GM23338 (cell line): ENCODE data around the gene FRMD4A. TPM values are rescaled to one million over a fixed set of nuclear protein-coding genes. Genes with fewer than 3 reads are reported as not detected.

Experiments
- ATAC-seq: fragments of 200-7000 bp; cut with Tn5 transposase; 3 replicates; pipeline ENCODE4 v1.9.1; 2020
- DNase-seq: peaks from one replicate; pipeline ENCODE4 v3.0.0-alpha.2; 2015; ENCODE audit warnings: low spot score
- H2AFZ ChIP-seq: fragments of 200-600 bp; sonication (generic); 2 replicates; pipeline ENCODE4 v1.8.0; 2016; ENCODE audit warnings: antibody characterized with exemption, mild to moderate bottlenecking, moderate library complexity
- H3F3A ChIP-seq: fragments of 200-600 bp; sonication (generic); replicated peaks from 2 replicates; pipeline ENCODE4 v1.8.0; 2017; ENCODE audit warnings: antibody characterized with exemption, mixed run types, low read depth
- H3K27ac ChIP-seq: fragments of 200-600 bp; sonication (generic); 2 replicates; pipeline ENCODE4 v1.6.1; 2016; ENCODE audit warnings: low read depth
- H3K27me3 ChIP-seq: fragments of 200-600 bp; sonication (generic); 2 replicates; pipeline ENCODE4 v1.8.0; 2016; ENCODE audit warnings: mild to moderate bottlenecking, mixed run types, moderate library complexity; ENCODE audit not compliant: insufficient read depth
- H3K36me3 ChIP-seq: fragments of 200-600 bp; sonication (generic); 2 replicates; pipeline ENCODE4 v1.8.0; 2016; ENCODE audit warnings: mild to moderate bottlenecking; ENCODE audit not compliant: insufficient read depth
- H3K4me1 ChIP-seq: fragments of 200-600 bp; sonication (generic); 2 replicates; pipeline ENCODE4 v1.8.0; 2016; ENCODE audit warnings: mild to moderate bottlenecking, moderate library complexity; ENCODE audit not compliant: insufficient read depth
- H3K4me2 ChIP-seq: fragments of 200-600 bp; sonication (generic); 2 replicates; pipeline ENCODE4 v1.7.1; 2017; ENCODE audit warnings: mixed run types
- H3K4me3 ChIP-seq: fragments of 200-600 bp; sonication (generic); 2 replicates; pipeline ENCODE4 v1.6.1; 2016; ENCODE audit warnings: mixed run types
- H3K79me2 ChIP-seq: fragments of 200-600 bp; sonication (generic); replicated peaks from 2 replicates; pipeline ENCODE4 v1.8.0; 2017; ENCODE audit warnings: mild to moderate bottlenecking; ENCODE audit not compliant: insufficient read depth
- H3K9me2 ChIP-seq: fragments of 200-600 bp; sonication (generic); 2 replicates; pipeline ENCODE4 v1.8.0; 2017; ENCODE audit not compliant: insufficient read depth
- H4K20me1 ChIP-seq: fragments of 200-600 bp; sonication (generic); replicated peaks from 2 replicates; pipeline ENCODE4 v1.8.0; 2017; ENCODE audit warnings: mild to moderate bottlenecking; ENCODE audit not compliant: insufficient read depth
- H3K27ac Mint-ChIP-seq: 2 replicates; pipeline ENCODE4 v1.8.0; 2020; ENCODE audit warnings: inconsistent platforms, mild to moderate bottlenecking, moderate library complexity, mixed read lengths
- H3K27me3 Mint-ChIP-seq: 3 replicates; pipeline ENCODE4 v1.8.0; 2022; ENCODE audit warnings: low read depth, mild to moderate bottlenecking, moderate library complexity, mixed read lengths, inconsistent platforms; ENCODE audit not compliant: insufficient read depth, poor library complexity
- H3K36me3 Mint-ChIP-seq: 3 replicates; pipeline ENCODE4 v1.8.0; 2021; ENCODE audit warnings: low read depth, mild to moderate bottlenecking, inconsistent platforms, moderate library complexity, mixed read lengths
- H3K4me1 Mint-ChIP-seq: 3 replicates; pipeline ENCODE4 v1.8.0; 2020; ENCODE audit warnings: mild to moderate bottlenecking, inconsistent platforms, mixed read lengths
- H3K4me3 Mint-ChIP-seq: 3 replicates; pipeline ENCODE4 v1.8.0; 2021; ENCODE audit warnings: moderate library complexity, mild to moderate bottlenecking, inconsistent platforms, mixed read lengths
- H3K9me3 Mint-ChIP-seq: 3 replicates; pipeline ENCODE4 v1.8.0; 2020; ENCODE audit warnings: moderate library complexity, mild to moderate bottlenecking, inconsistent platforms, mixed read lengths
- CTCF ChIP-seq, 2 experiments: fragments of 200-600 bp in 1 of 2; sonication (generic) in 1 of 2; conservative IDR thresholded peaks; 2 replicates each; pipeline versions ENCODE4 v1.5.1 to v1.6.1; 2016 to 2017; ENCODE audit warnings: antibody characterized with exemption in 2 of 2, low read depth in 2 of 2, mild to moderate bottlenecking in 2 of 2, moderate library complexity in 1 of 2
- EZH2 ChIP-seq: fragments of 200-600 bp; sonication (generic); IDR thresholded peaks from one replicate; pipeline ENCODE4 v1.8.0; 2017; ENCODE audit warnings: antibody characterized with exemption, mild to moderate bottlenecking, low read depth; ENCODE audit not compliant: unreplicated experiment
- POLR2AphosphoS5 ChIP-seq: IDR thresholded peaks from 2 replicates; pipeline ENCODE4 v1.6.1; 2016; ENCODE audit warnings: antibody characterized with exemption, low read depth
- REST ChIP-seq: IDR thresholded peaks from one replicate; pipeline ENCODE4 v1.6.1; 2018; ENCODE audit warnings: antibody characterized with exemption; ENCODE audit not compliant: unreplicated experiment
- ZNF114 ChIP-seq: fragments of 250-450 bp; sonication (Bioruptor Pico); IDR thresholded peaks from 2 replicates; pipeline ENCODE4 v1.5.0; 2020; ENCODE audit warnings: mild to moderate bottlenecking, moderate library complexity
- polyA plus RNA-seq: library from polyadenylated mRNA; unstranded; fragments of >200 nt; fragmentation: Nextera tagmentation; extraction: Ambion mirVana; gene quantifications from 2 replicates; pipeline ENCODE4 v1.2.1, GENCODE V29; 2016
- total RNA-seq: library from RNA; depleted of rRNA; stranded (reverse); fragments of >200 nt; shearing (Covaris generic); gene quantifications from 2 replicates; pipeline ENCODE4 v1.2.3, GENCODE V29; 2014

Gene FRMD4A
- total and polyA plus RNA-seq, 2 experiments from 2014 or later = 14.0 to 20.1 TPM

- TF ChIP-seq POLR2AphosphoS5 (no peak), EZH2 (no peak), CTCF (conservative IDR thresholded peaks at IDR 0.05; ENCODE audit: low read depth in 2 of 2) (no peak), REST (no peak)
Observed at GRCh38 chr10:13880760-13881159, 450.0 kb downstream of the FRMD4A start (continued).

- 0 out of 2 replicates have a peak, but pooled peaks cover 3% of the 10 kb centered on the region for H3K9me2 ChIP-seq
- H3K27me3 ChIP-seq = no peaks in the 10 kb centered on the region
- peak; percentile 9 for DNase-seq
- Mint-ChIP-seq H3K4me3 (no peak overlapping the region), H3K27ac (no peak overlapping the region), H3K36me3 (no peaks in the 10 kb centered on the region), H3K27me3 (peaks cover 4% of the 10 kb centered on the region), H3K4me1 (peaks cover 20% of the 10 kb centered on the region), H3K9me3 (no peaks in the 10 kb centered on the region; the same call in 2 of the 3 replicates)
- no peak for ATAC-seq
- no peaks in the 10 kb centered on the region for H4K20me1 ChIP-seq
- H3K79me2 ChIP-seq = peaks cover 34% of the 10 kb centered on the region
- no peak overlapping the region for H3K4me2 ChIP-seq
- H3K36me3 ChIP-seq = no peaks in the 10 kb centered on the region
- H3K4me1 ChIP-seq = peaks cover 14% of the 10 kb centered on the region
- no peak overlapping the region for H3K27ac ChIP-seq
- TF ChIP-seq CTCF (conservative IDR thresholded peaks at IDR 0.05; ENCODE audit: low read depth in 2 of 2) = no peak
- TF ChIP-seq ZNF114 (CRISPR knock-in tag) = no peak
- H3K4me3 ChIP-seq = no peak overlapping the region
- no peaks in the 10 kb centered on the region; the same call in 1 of the 2 replicates for H3F3A ChIP-seq
- H2AFZ ChIP-seq = no peak overlapping the region
Observed at GRCh38 chr10:13877154-13877909, 453.4 kb downstream of the FRMD4A start.
